Fibroblast of pulmonary artery (primary cell): Measurements from ENCODE around the gene SSU72.

Experiments used
- DNase-seq: peaks from one replicate; pipeline ENCODE4 v3.0.0-alpha.2; 2010; ENCODE audit warnings: low read depth
- H3K4me3 ChIP-seq: replicated peaks from 2 replicates; pipeline ENCODE4 v1.5.1; 2011; ENCODE audit warnings: low read depth, mild to moderate bottlenecking, control low read depth, low read length, moderate library complexity
- CTCF ChIP-seq: IDR thresholded peaks from 2 replicates; pipeline ENCODE4 v1.5.1; 2011; ENCODE audit warnings: mild to moderate bottlenecking, control low read depth, low read length, inconsistent platforms; ENCODE audit errors: missing control alignments

Gene SSU72

DNA sequence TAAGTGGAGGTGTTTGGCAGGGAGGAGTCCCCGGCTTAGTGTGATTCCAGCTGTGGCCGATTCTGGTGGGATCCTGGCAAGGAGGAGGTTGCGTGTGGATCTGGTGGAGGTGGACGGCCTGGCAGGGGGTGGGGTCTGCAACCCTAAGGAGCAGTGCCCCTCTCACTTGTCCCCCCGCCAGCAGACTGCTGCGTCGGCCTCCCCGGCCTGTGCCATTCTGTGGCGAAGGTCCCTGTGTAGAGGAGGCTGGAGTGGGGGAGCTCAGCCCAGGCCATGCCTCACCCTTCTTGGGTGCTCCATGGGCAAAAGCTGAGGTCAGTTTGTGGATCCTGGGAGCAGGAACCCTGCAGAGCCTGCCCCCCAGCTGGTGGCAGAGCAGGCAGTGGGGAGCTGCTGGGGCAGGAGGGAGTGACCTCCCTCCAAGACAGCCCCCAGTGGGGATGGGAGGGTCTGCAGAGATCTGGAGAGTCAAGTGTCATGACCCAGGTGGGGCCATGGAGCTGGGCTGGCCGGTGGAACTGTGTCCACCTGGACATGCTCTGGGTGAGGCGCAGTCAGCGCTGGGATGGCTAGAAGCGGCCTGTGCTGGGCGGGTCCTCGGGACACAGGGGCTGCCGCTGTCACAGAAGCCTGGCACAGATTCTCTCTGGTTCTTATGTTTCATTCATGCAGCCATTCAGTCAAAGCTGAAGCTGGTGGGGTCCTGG, 45.9 kb upstream of the SSU72 start:
- DNase-seq = no peak
- no peak for TF ChIP-seq CTCF
- H3K4me3 ChIP-seq = no peak overlapping the region

DNA sequence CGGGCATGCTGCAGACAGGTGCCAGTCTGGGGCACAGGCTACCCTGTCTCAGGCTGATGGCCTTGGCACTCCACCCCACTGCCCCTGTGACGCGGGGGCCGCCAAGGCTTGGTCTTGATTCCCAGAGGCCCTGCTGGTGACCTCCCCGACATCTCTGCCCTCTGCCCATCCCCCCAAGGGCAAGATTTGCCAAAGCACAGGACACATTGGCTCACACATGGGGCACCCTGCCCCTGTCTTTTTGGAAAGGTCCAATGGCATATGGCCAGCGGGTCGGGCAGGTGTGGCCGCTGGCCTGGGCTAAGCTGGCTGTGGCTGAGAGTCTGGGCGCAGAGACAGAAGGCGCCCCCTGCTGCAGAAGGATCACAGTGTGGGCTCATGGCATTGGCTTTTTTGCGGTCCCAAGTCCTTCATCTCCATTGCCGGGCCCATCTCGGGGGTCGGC, 45.3 kb upstream of the SSU72 start:
- peak; percentile 27 for TF ChIP-seq CTCF
- DNase-seq = no peak
- no peak overlapping the region for H3K4me3 ChIP-seq

DNA sequence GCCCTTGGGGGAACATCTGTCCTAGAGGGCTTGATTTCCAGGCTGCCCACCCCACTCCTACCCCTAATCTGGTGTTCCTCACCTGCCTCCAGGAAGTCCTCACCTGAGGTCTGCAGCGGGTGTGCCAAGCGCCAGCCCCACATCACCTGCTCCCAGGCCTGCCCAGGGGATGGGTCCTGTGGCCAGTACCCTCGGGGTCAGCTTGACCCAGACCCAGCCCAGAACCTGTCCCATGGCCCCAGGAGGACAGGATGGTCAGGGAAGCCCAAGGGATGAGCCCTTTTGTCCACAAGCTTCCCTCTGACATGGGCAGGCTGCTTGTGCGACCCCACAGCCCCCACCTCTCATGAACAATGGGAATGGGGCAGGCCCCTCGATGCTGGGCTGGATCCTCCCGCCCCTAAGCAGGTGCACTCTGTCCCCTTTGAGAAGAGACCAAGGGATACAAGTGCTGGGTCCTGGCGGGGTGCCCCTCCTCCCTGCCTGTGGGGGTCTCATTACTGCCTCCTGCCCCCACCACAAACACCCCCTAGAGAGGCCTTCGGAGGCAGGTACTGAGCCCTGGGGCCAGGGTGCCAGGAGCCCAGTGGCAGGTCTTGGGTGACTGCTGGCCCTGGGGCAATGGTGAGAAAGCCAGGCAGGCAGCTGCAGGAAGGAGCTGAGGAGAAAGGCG, 43.9 kb upstream of the SSU72 start:
- H3K4me3 ChIP-seq = no peak overlapping the region
- TF ChIP-seq CTCF = no peak
- no peak for DNase-seq

GRCh38 chr1:1617925-1618324, 43.3 kb upstream of the SSU72 start:
- no peak overlapping the region for H3K4me3 ChIP-seq
- no peak for DNase-seq
- TF ChIP-seq CTCF = no peak

DNA sequence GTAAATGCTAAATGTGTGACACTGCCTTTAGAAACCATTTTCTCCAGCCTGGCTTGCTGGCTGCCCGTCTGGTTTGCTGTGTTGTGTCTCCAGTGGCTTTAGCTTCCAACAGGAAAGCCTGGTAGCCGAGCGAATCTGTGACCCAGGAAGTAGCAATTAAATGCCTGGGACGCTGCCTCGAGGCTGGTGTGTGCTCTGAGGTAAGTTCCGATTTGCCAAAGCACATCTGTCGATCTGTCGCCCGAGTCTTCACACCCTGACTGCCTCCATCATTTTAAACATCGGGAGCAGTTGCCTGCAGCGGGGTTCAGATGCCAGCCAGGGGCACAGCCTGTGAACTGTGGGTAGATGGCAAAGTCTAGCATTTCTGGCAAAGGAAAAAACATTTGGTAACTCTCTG, 42.9 kb upstream of the SSU72 start:
- no peak for TF ChIP-seq CTCF
- DNase-seq = no peak
- H3K4me3 ChIP-seq = no peak overlapping the region

DNA sequence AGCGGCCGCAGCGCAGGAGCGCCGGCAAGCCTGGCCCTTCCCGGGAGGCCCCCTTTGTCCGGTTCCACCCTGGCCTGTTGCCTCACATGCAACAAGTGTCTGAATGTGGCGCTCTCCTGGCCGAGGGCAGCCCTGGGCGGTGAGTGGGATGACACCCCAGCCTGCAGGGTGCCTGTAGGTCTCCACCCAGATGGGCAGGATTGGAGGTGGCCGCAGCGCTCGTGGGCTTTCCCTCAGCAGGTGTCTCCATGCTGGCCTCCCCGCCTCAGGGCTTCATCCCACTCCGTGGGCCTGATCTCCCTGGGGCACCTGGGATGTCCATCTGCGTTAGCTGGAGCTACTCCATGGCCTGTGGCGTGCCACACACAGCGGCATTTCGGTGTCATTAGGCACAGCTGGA, 42.2 kb upstream of the SSU72 start:
- peak overlapping the region; percentile 91 for H3K4me3 ChIP-seq
- TF ChIP-seq CTCF = no peak
- no peak for DNase-seq
